Kidney epithelial cell (primary cell): ENCODE measurements around the gene PSMA1. TPM values are rescaled to one million over a fixed set of nuclear protein-coding genes. Genes with fewer than 3 reads are reported as not detected.

ENCODE experiments used
- DNase-seq: peaks from one replicate; pipeline ENCODE4 v3.0.0-alpha.2; 2010; ENCODE audit warnings: low read depth
- H3K27me3 ChIP-seq: 2 replicates; pipeline ENCODE4 v1.6.0; 2011; ENCODE audit warnings: low read length; ENCODE audit not compliant: control insufficient read depth, insufficient read depth
- H3K36me3 ChIP-seq: 2 replicates; pipeline ENCODE4 v1.5.1; 2011; ENCODE audit warnings: low read length; ENCODE audit not compliant: control insufficient read depth, insufficient read depth
- H3K4me3 ChIP-seq: 2 replicates; pipeline ENCODE4 v1.5.1; 2011; ENCODE audit warnings: low read depth, mild to moderate bottlenecking, control low read depth, low read length
- CTCF ChIP-seq: IDR thresholded peaks from 2 replicates; pipeline ENCODE4 v1.5.1; 2011; ENCODE audit warnings: mild to moderate bottlenecking, moderate library complexity, low read length, control low read depth, inconsistent platforms; ENCODE audit not compliant: insufficient read depth, poor library complexity, severe bottlenecking
- total RNA-seq: library from RNA; depleted of rRNA; stranded (reverse); fragments of >200 nt; gene quantifications from 2 replicates; pipeline ENCODE4 v1.2.3, GENCODE V29; 2015

Gene PSMA1
- total RNA-seq, 1 donor from 2014 or later: 197 TPM

- Histone ChIP-seq H3K36me3 (no peaks in the 10 kb centered on the region), H3K4me3 (no peak overlapping the region), H3K27me3 (no peaks in the 10 kb centered on the region)
- DNase-seq: no peak
- TF ChIP-seq CTCF: no peak
Observed at GRCh38 chr11:14546672-14547071, 26.5 kb upstream of the PSMA1 start.

DNA sequence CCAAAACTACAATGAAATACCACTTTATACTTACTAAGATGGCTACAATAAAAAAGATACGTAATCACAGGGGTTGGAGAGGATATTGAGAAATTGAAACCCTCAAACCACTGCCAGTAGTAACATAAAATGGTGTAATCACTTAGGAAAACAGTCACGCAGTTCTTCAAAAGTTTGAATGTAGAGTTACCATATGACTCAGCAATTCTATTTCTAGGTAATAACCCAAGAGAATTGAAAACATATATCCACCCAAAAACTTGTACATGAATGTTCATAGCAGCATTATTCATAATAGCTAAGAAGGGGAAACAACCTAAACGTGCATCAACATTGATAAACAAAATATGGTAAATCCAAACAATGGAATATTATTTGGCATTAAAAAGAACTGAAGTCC, 24.4 kb upstream of the PSMA1 start:
- no peaks in the 10 kb centered on the region for H3K27me3 ChIP-seq
- no peaks in the 10 kb centered on the region for H3K36me3 ChIP-seq
- no peak for DNase-seq
- no peak overlapping the region for H3K4me3 ChIP-seq
- TF ChIP-seq CTCF: no peak

GRCh38 chr11:14543260-14543659, 23.1 kb upstream of the PSMA1 start:
- TF ChIP-seq CTCF: no peak
- Histone ChIP-seq H3K4me3 (no peak overlapping the region), H3K27me3 (no peaks in the 10 kb centered on the region), H3K36me3 (no peaks in the 10 kb centered on the region)
- no peak for DNase-seq

GRCh38 chr11:14542324-14542723, 22.1 kb upstream of the PSMA1 start:
- DNase-seq: no peak
- Histone ChIP-seq H3K4me3 (no peak overlapping the region), H3K27me3 (no peaks in the 10 kb centered on the region), H3K36me3 (no peaks in the 10 kb centered on the region)
- no peak for TF ChIP-seq CTCF

- Histone ChIP-seq H3K27me3 (no peaks in the 10 kb centered on the region), H3K36me3 (no peaks in the 10 kb centered on the region), H3K4me3 (no peak overlapping the region)
- no peak for DNase-seq
- TF ChIP-seq CTCF: no peak
Observed at GRCh38 chr11:14541192-14541947, 21.2 kb upstream of the PSMA1 start.

DNA sequence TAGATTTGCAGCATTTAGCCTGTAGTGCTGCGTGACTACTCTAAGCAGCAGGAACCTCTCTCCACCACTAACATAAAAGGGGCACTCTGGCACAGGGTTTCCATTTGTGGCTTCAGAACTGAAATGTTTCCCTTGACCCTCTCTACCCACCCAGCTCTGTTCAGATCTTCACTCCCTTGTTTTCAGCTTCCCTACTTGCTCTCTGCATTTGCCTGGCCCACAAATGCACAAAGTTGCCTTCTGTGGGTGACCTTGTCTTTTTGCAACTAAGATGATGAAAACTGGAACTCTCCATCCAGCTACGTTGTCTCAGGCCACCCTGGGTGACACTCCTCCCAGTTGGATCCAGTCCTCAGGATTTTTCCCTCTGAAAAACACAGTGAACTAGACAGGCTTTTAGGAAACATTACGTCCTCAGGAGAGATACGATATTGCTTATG, 19.8 kb upstream of the PSMA1 start:
- Histone ChIP-seq H3K36me3 (no peaks in the 10 kb centered on the region), H3K27me3 (no peaks in the 10 kb centered on the region), H3K4me3 (no peak overlapping the region)
- no peak for DNase-seq
- TF ChIP-seq CTCF: no peak
